A549 (cell line): ENCODE data around the gene ANO3. TPM values are rescaled to one million over a fixed set of nuclear protein-coding genes. Genes with fewer than 3 reads are reported as not detected.

Experiments
- ATAC-seq, 2 experiments: fragments of 200-7000 bp in 1 of 2; fragments of >200 bp in 1 of 2; cut with Nextera tagmentation in 1 of 2; cut with Tn5 transposase in 1 of 2; 3 replicates each; pipeline versions ENCODE4 v1.8.0 to v1.9.1; 2018 to 2020; ENCODE audit warnings: mild to moderate bottlenecking in 1 of 2, moderate library complexity in 1 of 2
- CTCF ChIA-PET: fragments of 300-600 bp; sonication (Branson Sonifier 250); formaldehyde crosslinking; extraction: SDS; loops from one replicate; lab custom pipeline; 2021; ENCODE audit warnings: antibody characterized with exemption, inconsistent platforms; lab: Yijun Ruan, JAX
- POLR2A ChIA-PET: fragments of 350-600 bp; formaldehyde crosslinking; extraction: SDS; loops from one replicate; lab custom pipeline; 2021; ENCODE audit warnings: antibody characterized with exemption, inconsistent platforms; lab: Yijun Ruan, JAX
- DNase-seq, 2 experiments: peaks; one replicate each; pipeline versions ENCODE4 v3.0.0 to v3.0.0-alpha.2; 2011 to 2016; ENCODE audit warnings: low read depth in 1 of 2, low spot score in 1 of 2
- FAIRE-seq: peaks from 2 replicates; lab custom pipeline; 2011; peaks lifted over from hg19 to GRCh38; lab: Jason Lieb, UNC
- H3K27ac ChIP-seq, 2 experiments: fragments of >200 bp; sonication (Bioruptor Twin); formaldehyde crosslinking; 3 replicates each; pipeline ENCODE4 v1.5.1; 2016 to 2017
- H3K4me1 ChIP-seq: fragments of >200 bp; sonication (Bioruptor Twin); formaldehyde crosslinking; 3 replicates; pipeline ENCODE4 v1.6.1; 2016
- H3K4me2 ChIP-seq: fragments of >200 bp; sonication (Bioruptor Twin); formaldehyde crosslinking; 3 replicates; pipeline ENCODE4 v1.6.1; 2016
- H3K4me3 ChIP-seq: fragments of >200 bp; sonication (Bioruptor Twin); formaldehyde crosslinking; 3 replicates; pipeline ENCODE4 v1.5.1; 2016
- H3K9me3 ChIP-seq: fragments of >200 bp; sonication (Bioruptor Twin); formaldehyde crosslinking; 3 replicates; pipeline ENCODE4 v1.6.1; 2016
- BHLHE40 ChIP-seq: IDR thresholded peaks from 2 replicates; pipeline ENCODE4 v1.6.1; 2012; ENCODE audit warnings: low read depth, low read length, inconsistent platforms
- CEBPB ChIP-seq, 2 experiments: fragments of >200 bp in 1 of 2; sonication (Bioruptor Twin) in 1 of 2; formaldehyde crosslinking in 1 of 2; IDR thresholded peaks; 2 replicates each; pipeline ENCODE4 v1.6.1; 2012 to 2016
- CTCF ChIP-seq: fragments of >200 bp; sonication (Bioruptor Twin); formaldehyde crosslinking; IDR thresholded peaks from 3 replicates; pipeline ENCODE4 v1.5.1; 2016
- EP300 ChIP-seq, 2 experiments: fragments of >200 bp; sonication (Bioruptor Twin); formaldehyde crosslinking; IDR thresholded peaks; 2 replicates in 1 of 2; 3 replicates in 1 of 2; pipeline ENCODE4 v1.6.1; 2016 to 2017
- FOSL2 ChIP-seq, 2 experiments: fragments of 450-650 bp in 1 of 2; fragments of >200 bp in 1 of 2; sonication (Bioruptor Twin) in 1 of 2; formaldehyde crosslinking; IDR thresholded peaks; 2 replicates each; pipeline versions ENCODE4 v1.5.0 to v1.6.1; 2016 to 2020; ENCODE audit warnings: mild to moderate bottlenecking in 1 of 2, moderate library complexity in 1 of 2
- GATA3 ChIP-seq: IDR thresholded peaks from 2 replicates; pipeline ENCODE4 v1.6.1; 2012; ENCODE audit warnings: borderline replicate concordance
- HES2 ChIP-seq: fragments of >200 bp; sonication (Bioruptor Twin); formaldehyde crosslinking; IDR thresholded peaks from 2 replicates; pipeline ENCODE4 v1.6.1; 2016
- HOXB5 ChIP-seq: fragments of 250-450 bp; sonication (Bioruptor Pico); IDR thresholded peaks from 2 replicates; pipeline ENCODE4 v1.5.0; 2020; ENCODE audit warnings: mild to moderate bottlenecking, moderate library complexity
- JUN ChIP-seq, 2 experiments: fragments of >200 bp; sonication (Bioruptor Twin); formaldehyde crosslinking; IDR thresholded peaks; 2 replicates in 1 of 2; 3 replicates in 1 of 2; pipeline ENCODE4 v1.6.1; 2016 to 2017
- JUNB ChIP-seq: fragments of >200 bp; sonication (Bioruptor Twin); formaldehyde crosslinking; IDR thresholded peaks from 2 replicates; pipeline ENCODE4 v1.6.1; 2016
- MAX ChIP-seq: IDR thresholded peaks from 2 replicates; pipeline ENCODE4 v1.6.1; 2012
- RCOR1 ChIP-seq: fragments of 150-350 bp; IDR thresholded peaks from 2 replicates; pipeline ENCODE4 v1.6.1; 2014; ENCODE audit warnings: antibody characterized with exemption, low read length, low read depth
- SMC3 ChIP-seq: fragments of >200 bp; sonication (Bioruptor Twin); formaldehyde crosslinking; IDR thresholded peaks from 3 replicates; pipeline ENCODE4 v1.6.1; 2018; ENCODE audit warnings: inconsistent platforms
- USF2 ChIP-seq: fragments of 450-650 bp; IDR thresholded peaks from 2 replicates; pipeline ENCODE4 v1.6.1; 2014; ENCODE audit warnings: antibody characterized with exemption
- ZC3H11A ChIP-seq: fragments of 450-650 bp; IDR thresholded peaks from 2 replicates; pipeline ENCODE4 v1.6.1; 2014; ENCODE audit warnings: antibody characterized with exemption, mild to moderate bottlenecking
- ZFP36 ChIP-seq: fragments of 450-650 bp; IDR thresholded peaks from 2 replicates; pipeline ENCODE4 v1.6.1; 2014; ENCODE audit warnings: borderline replicate concordance; ENCODE audit not compliant: partially characterized antibody
- WGBS: methylation state at CpG from one replicate; pipeline ENCODE4 v1.1.6; 2017; ENCODE audit errors: missing lambda C conversion rate; 5-methylcytosine and 5-hydroxymethylcytosine counted together
- polyA plus RNA-seq, 4 experiments: library from polyadenylated mRNA; depleted of rRNA in 3 of 4; stranded (reverse); fragments of >200 nt; fragmentation: RNase III in 1 of 4; extraction: RNeasy Plus Mini Kit Qiagen cat#74134 plus additional on column Dnase treatment in 1 of 4; gene quantifications; 2 replicates in 3 of 4; 3 replicates in 1 of 4; pipeline ENCODE4 v1.2.3, GENCODE V29; 2011 to 2017

The ANO3 gene
- polyA plus RNA-seq, 2 of the 4 experiments (the other 2 are of a cell fraction): not detected

- ChIA-PET POLR2A (no interaction called here), CTCF (interaction anchor here (1.2 kb wide), 1 partner anchor 30 kb away, joined by 4 read pairs; no protein-coding TSS in a partner anchor)
- DNase-seq (peak; percentile 78 to 81), ATAC-seq (peak; percentile 95 to 96)
- peaks cover 40% of the 10 kb centered on the region for H3K4me1 ChIP-seq
- no peaks in the 10 kb centered on the region for H3K9me3 ChIP-seq
- TF ChIP-seq BHLHE40 (no peak), ZC3H11A (no peak), JUNB (peak; percentile 62), CEBPB (IDR thresholded peaks at IDR 0.05) (peak in 1 of 2 experiments; percentile 47; a peak in 1 of 4 replicates), HOXB5 (CRISPR knock-in tag) (no peak), GATA3 (no peak), FOSL2 (IDR thresholded peaks at IDR 0.05) (peak; percentile 70), FOSL2 (CRISPR knock-in tag; IDR thresholded peaks at IDR 0.05) (peak; percentile 78), HES2 (no peak)
- TF ChIP-seq, all 56 proteins: peak for 3
- FAIRE-seq: peak; percentile 32
- Histone ChIP-seq H3K4me2 (peak overlapping the region; percentile 79), H3K4me3 (no peak overlapping the region), H3K27ac (peak overlapping the region; percentile 62 to 70)
These were observed 289.2 kb downstream of the ANO3 start for GRCh38 chr11:26621132-26621531.

GRCh38 chr11:26622181-26622580 is 290.3 kb downstream of the ANO3 start:
- Histone ChIP-seq H3K4me2 (peak overlapping the region; percentile 79), H3K9me3 (no peaks in the 10 kb centered on the region), H3K4me1 (peaks cover 40% of the 10 kb centered on the region), H3K4me3 (no peak overlapping the region), H3K27ac (peak overlapping the region; percentile 54 to 60)
- peak in 1 of 2 experiments; percentile 16 for DNase-seq
- ChIA-PET CTCF (no interaction called here), POLR2A (interaction anchor here (1.0 kb wide), 1 partner anchor 14 kb away, joined by 3 read pairs; no protein-coding TSS in a partner anchor)
- FAIRE-seq: no peak
- TF ChIP-seq RCOR1: no peak
- TF ChIP-seq SMC3: no peak
- TF ChIP-seq JUN (IDR thresholded peaks at IDR 0.05): no peak
- TF ChIP-seq HOXB5 (CRISPR knock-in tag): no peak
- no peak for TF ChIP-seq CTCF
- no peak; a peak in 1 of 6 replicates for ATAC-seq
- 31% methylated on average over 2 of the region's 2 CpGs for WGBS

GRCh38 chr11:26623076-26623659 is 291.2 kb downstream of the ANO3 start:
- ATAC-seq (peak; percentile 72 to 76; a peak in 4 of 6 replicates), DNase-seq (peak; percentile 15 to 42)
- Histone ChIP-seq H3K4me2 (peak overlapping the region; percentile 79), H3K4me1 (peaks cover 40% of the 10 kb centered on the region)
- POLR2A ChIA-PET: interaction anchor here (1.0 kb wide), 1 partner anchor 13 kb away, joined by 3 read pairs; no protein-coding TSS in a partner anchor
- TF ChIP-seq MAX: no peak
- TF ChIP-seq ZFP36: no peak
- TF ChIP-seq JUNB: peak; percentile 49
- TF ChIP-seq CEBPB (IDR thresholded peaks at IDR 0.05): peak; percentile 53 to 75; a peak in 3 of 4 replicates
- no peak for TF ChIP-seq EP300 (IDR thresholded peaks at IDR 0.05)
- TF ChIP-seq USF2: no peak
- peak; percentile 66 for TF ChIP-seq FOSL2 (IDR thresholded peaks at IDR 0.05)
- peak; percentile 90 for TF ChIP-seq FOSL2 (CRISPR knock-in tag; IDR thresholded peaks at IDR 0.05)
- TF ChIP-seq, all 56 proteins: peak for 3
- CTCF ChIA-PET: no interaction called here
- WGBS: 4% methylated on average over 2 of the region's 2 CpGs
- no peaks in the 10 kb centered on the region for H3K9me3 ChIP-seq
- no peak overlapping the region for H3K4me3 ChIP-seq
- peak; percentile 78 for FAIRE-seq
- peak overlapping the region; percentile 54 to 60 for H3K27ac ChIP-seq
